WTC11 (cell line): ENCODE data around the gene RIPOR2. TPM values are rescaled to one million over a fixed set of nuclear protein-coding genes. Genes with fewer than 3 reads are reported as not detected.

Experiments
- ATAC-seq: fragments of 200-7000 bp; cut with Tn5 transposase; 2 replicates; pipeline ENCODE4 v1.10.0; 2021; ENCODE audit warnings: mild to moderate bottlenecking, moderate library complexity
- CTCF ChIA-PET: fragments of 300-600 bp; sonication (Branson Sonifier 250); formaldehyde crosslinking; loops from one replicate; lab custom pipeline; 2021; ENCODE audit warnings: antibody characterized with exemption; lab: Charles Lee
- POLR2A ChIA-PET: fragments of 350-600 bp; sonication (Branson Sonifier 250); formaldehyde crosslinking; loops from one replicate; lab custom pipeline; 2021; ENCODE audit warnings: antibody characterized with exemption; lab: Charles Lee
- DNase-seq: peaks from one replicate; pipeline ENCODE4 v3.0.0; 2021; ENCODE audit warnings: low spot score
- H3K27ac Mint-ChIP-seq: 2 replicates; pipeline ENCODE4 v1.8.0; 2021; ENCODE audit warnings: mixed read lengths
- H3K27me3 Mint-ChIP-seq: 2 replicates; pipeline ENCODE4 v1.8.0; 2021; ENCODE audit warnings: low read depth, mild to moderate bottlenecking, moderate library complexity, mixed read lengths
- H3K36me3 Mint-ChIP-seq: 2 replicates; pipeline ENCODE4 v1.8.0; 2021; ENCODE audit warnings: mixed read lengths
- H3K4me1 Mint-ChIP-seq: 2 replicates; pipeline ENCODE4 v1.8.0; 2022; ENCODE audit warnings: mixed read lengths
- H3K4me3 Mint-ChIP-seq: 2 replicates; pipeline ENCODE4 v1.8.0; 2021; ENCODE audit warnings: mild to moderate bottlenecking, moderate library complexity, mixed read lengths
- H3K9me3 Mint-ChIP-seq: 2 replicates; pipeline ENCODE4 v1.8.0; 2021; ENCODE audit warnings: mixed read lengths
- ATF1 ChIP-seq: sonication (generic); formaldehyde crosslinking; IDR thresholded peaks from 2 replicates; pipeline ENCODE4 v1.8.1; 2023; ENCODE audit warnings: mild to moderate bottlenecking, moderate library complexity, missing genetic modification reagents
- ATF3 ChIP-seq: sonication (generic); formaldehyde crosslinking; conservative IDR thresholded peaks from 2 replicates; pipeline ENCODE4 v1.8.1; 2022; ENCODE audit warnings: mild to moderate bottlenecking, missing genetic modification reagents
- ATF6 ChIP-seq: sonication (generic); formaldehyde crosslinking; IDR thresholded peaks from 2 replicates; pipeline ENCODE4 v1.8.1; 2023; ENCODE audit warnings: mild to moderate bottlenecking, missing genetic modification reagents
- CTCF ChIP-seq: fragments of 200-600 bp; IDR thresholded peaks from 2 replicates; pipeline ENCODE4 v1.8.0; 2022; ENCODE audit warnings: antibody characterized with exemption
- ETV6 ChIP-seq: sonication (generic); formaldehyde crosslinking; IDR thresholded peaks from 2 replicates; pipeline ENCODE4 v1.8.1; 2022; ENCODE audit warnings: mild to moderate bottlenecking, missing genetic modification reagents
- FOXP1 ChIP-seq: sonication (generic); formaldehyde crosslinking; IDR thresholded peaks from 2 replicates; pipeline ENCODE4 v1.8.0; 2022; ENCODE audit warnings: missing genetic modification reagents, mild to moderate bottlenecking, moderate library complexity, borderline replicate concordance
- GTF2I ChIP-seq: fragments of 250-450 bp; sonication (Bioruptor Pico); conservative IDR thresholded peaks from 2 replicates; pipeline ENCODE4 v1.4.0; 2021; ENCODE audit warnings: mild to moderate bottlenecking
- IRF2 ChIP-seq: sonication (generic); formaldehyde crosslinking; IDR thresholded peaks from 2 replicates; pipeline ENCODE4 v1.8.0; 2022; ENCODE audit warnings: low read depth, missing genetic modification reagents, borderline replicate concordance
- NR1H2 ChIP-seq: sonication (generic); formaldehyde crosslinking; IDR thresholded peaks from 2 replicates; pipeline ENCODE4 v1.9.0; 2021; ENCODE audit warnings: mild to moderate bottlenecking, moderate library complexity, missing genetic modification reagents
- NR3C1 ChIP-seq: sonication (generic); formaldehyde crosslinking; conservative IDR thresholded peaks from 2 replicates; pipeline ENCODE4 v1.8.1; 2023; ENCODE audit warnings: low read depth, mild to moderate bottlenecking, missing genetic modification reagents
- PRDM15 ChIP-seq: sonication (generic); formaldehyde crosslinking; IDR thresholded peaks from 2 replicates; pipeline ENCODE4 v1.8.0; 2022; ENCODE audit warnings: missing genetic modification reagents
- TP53 ChIP-seq: sonication (generic); formaldehyde crosslinking; IDR thresholded peaks from 2 replicates; pipeline ENCODE4 v1.8.1; 2023; ENCODE audit warnings: mild to moderate bottlenecking, missing genetic modification reagents
- ZNF121 ChIP-seq: sonication (generic); formaldehyde crosslinking; IDR thresholded peaks from 2 replicates; pipeline ENCODE4 v1.8.0; 2023; ENCODE audit warnings: missing genetic modification reagents
- ZNF317 ChIP-seq: sonication (generic); formaldehyde crosslinking; IDR thresholded peaks from 2 replicates; pipeline ENCODE4 v1.8.1; 2023; ENCODE audit warnings: low read depth, mild to moderate bottlenecking, moderate library complexity, missing genetic modification reagents, borderline replicate concordance
- ZNF396 ChIP-seq: fragments of 250-450 bp; sonication (Bioruptor Pico); IDR thresholded peaks from 2 replicates; pipeline ENCODE4 v1.8.0; 2021; ENCODE audit warnings: mild to moderate bottlenecking, moderate library complexity, borderline replicate concordance
- ZNF416 ChIP-seq: fragments of 250-450 bp; sonication (Bioruptor Pico); IDR thresholded peaks from 2 replicates; pipeline ENCODE4 v1.9.0; 2021; ENCODE audit warnings: mild to moderate bottlenecking, inconsistent platforms
- total RNA-seq: library from RNA; stranded (reverse); gene quantifications from 3 replicates; pipeline ENCODE4 v1.2.3, GENCODE V29; 2021
- TF ChIP-seq, protein P1 (sequence below): fragments of 250-450 bp; sonication (Bioruptor Pico); IDR thresholded peaks from 2 replicates; pipeline ENCODE4 v2.1.2; 2022; ENCODE audit warnings: mild to moderate bottlenecking, moderate library complexity
- TF ChIP-seq, protein P2 (sequence below): fragments of 250-450 bp; sonication (Bioruptor Pico); IDR thresholded peaks from 2 replicates; pipeline ENCODE4 v1.9.0; 2021; ENCODE audit warnings: mild to moderate bottlenecking
- TF ChIP-seq, protein P3 (sequence below): sonication (generic); formaldehyde crosslinking; IDR thresholded peaks from 2 replicates; pipeline ENCODE4 v1.8.0; 2022; ENCODE audit warnings: mild to moderate bottlenecking, missing genetic modification reagents

Gene RIPOR2
- total RNA-seq, 1 experiment from 2014 or later, result 13.5 TPM

- TF ChIP-seq, protein P1, sequence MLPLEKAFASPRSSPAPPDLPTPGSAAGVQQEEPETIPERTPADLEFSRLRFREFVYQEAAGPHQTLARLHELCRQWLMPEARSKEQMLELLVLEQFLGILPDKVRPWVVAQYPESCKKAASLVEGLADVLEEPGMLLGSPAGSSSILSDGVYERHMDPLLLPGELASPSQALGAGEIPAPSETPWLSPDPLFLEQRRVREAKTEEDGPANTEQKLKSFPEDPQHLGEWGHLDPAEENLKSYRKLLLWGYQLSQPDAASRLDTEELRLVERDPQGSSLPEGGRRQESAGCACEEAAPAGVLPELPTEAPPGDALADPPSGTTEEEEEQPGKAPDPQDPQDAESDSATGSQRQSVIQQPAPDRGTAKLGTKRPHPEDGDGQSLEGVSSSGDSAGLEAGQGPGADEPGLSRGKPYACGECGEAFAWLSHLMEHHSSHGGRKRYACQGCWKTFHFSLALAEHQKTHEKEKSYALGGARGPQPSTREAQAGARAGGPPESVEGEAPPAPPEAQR, result no peak
Observed at GRCh38 chr6:24867104-24867703, 68.6 kb downstream of the RIPOR2 start (continued).

- H3K27me3 Mint-ChIP-seq, result no peaks in the 10 kb centered on the region
- CTCF ChIA-PET, result interaction anchor here (0.6 to 3.6 kb wide), 5 partner anchors 9 to 287 kb away, joined by 3 to 21 read pairs (median 7); no protein-coding TSS in a partner anchor
- H3K4me1 Mint-ChIP-seq, result 0 out of 2 replicates have a peak, but pooled peaks cover under 1% of the 10 kb centered on the region
- ATAC-seq (no peak), DNase-seq (no peak)
- POLR2A ChIA-PET, result no interaction called here
- H3K36me3 Mint-ChIP-seq, result peaks cover 12% of the 10 kb centered on the region
- no peak overlapping the region for H3K4me3 Mint-ChIP-seq
- H3K9me3 Mint-ChIP-seq, result no peaks in the 10 kb centered on the region
- H3K27ac Mint-ChIP-seq, result no peak overlapping the region
- TF ChIP-seq GTF2I (CRISPR knock-in tag), result no peak
- TF ChIP-seq ATF3 (CRISPR knock-in tag), result no peak
- TF ChIP-seq ZNF416 (CRISPR knock-in tag), result no peak
- no peak for TF ChIP-seq NR1H2
- TF ChIP-seq ZNF317 (CRISPR knock-in tag), result no peak
- no peak for TF ChIP-seq ETV6 (CRISPR knock-in tag)
- no peak for TF ChIP-seq ATF1 (CRISPR knock-in tag)
- TF ChIP-seq NR3C1 (CRISPR knock-in tag), result no peak
- no peak for TF ChIP-seq ATF6 (CRISPR knock-in tag)
- TF ChIP-seq, protein P2, sequence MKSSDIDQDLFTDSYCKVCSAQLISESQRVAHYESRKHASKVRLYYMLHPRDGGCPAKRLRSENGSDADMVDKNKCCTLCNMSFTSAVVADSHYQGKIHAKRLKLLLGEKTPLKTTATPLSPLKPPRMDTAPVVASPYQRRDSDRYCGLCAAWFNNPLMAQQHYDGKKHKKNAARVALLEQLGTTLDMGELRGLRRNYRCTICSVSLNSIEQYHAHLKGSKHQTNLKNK, result no peak
- no peak for TF ChIP-seq FOXP1 (CRISPR knock-in tag)
- TF ChIP-seq, protein P3, sequence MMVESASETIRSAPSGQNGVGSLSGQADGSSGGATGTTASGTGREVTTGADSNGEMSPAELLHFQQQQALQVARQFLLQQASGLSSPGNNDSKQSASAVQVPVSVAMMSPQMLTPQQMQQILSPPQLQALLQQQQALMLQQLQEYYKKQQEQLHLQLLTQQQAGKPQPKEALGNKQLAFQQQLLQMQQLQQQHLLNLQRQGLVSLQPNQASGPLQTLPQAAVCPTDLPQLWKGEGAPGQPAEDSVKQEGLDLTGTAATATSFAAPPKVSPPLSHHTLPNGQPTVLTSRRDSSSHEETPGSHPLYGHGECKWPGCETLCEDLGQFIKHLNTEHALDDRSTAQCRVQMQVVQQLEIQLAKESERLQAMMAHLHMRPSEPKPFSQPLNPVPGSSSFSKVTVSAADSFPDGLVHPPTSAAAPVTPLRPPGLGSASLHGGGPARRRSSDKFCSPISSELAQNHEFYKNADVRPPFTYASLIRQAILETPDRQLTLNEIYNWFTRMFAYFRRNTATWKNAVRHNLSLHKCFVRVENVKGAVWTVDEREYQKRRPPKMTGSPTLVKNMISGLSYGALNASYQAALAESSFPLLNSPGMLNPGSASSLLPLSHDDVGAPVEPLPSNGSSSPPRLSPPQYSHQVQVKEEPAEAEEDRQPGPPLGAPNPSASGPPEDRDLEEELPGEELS (CRISPR knock-in tag), result no peak
- TF ChIP-seq, all 79 proteins: peak for 0
Observed at GRCh38 chr6:24865161-24865560, 70.6 kb downstream of the RIPOR2 start.

DNA sequence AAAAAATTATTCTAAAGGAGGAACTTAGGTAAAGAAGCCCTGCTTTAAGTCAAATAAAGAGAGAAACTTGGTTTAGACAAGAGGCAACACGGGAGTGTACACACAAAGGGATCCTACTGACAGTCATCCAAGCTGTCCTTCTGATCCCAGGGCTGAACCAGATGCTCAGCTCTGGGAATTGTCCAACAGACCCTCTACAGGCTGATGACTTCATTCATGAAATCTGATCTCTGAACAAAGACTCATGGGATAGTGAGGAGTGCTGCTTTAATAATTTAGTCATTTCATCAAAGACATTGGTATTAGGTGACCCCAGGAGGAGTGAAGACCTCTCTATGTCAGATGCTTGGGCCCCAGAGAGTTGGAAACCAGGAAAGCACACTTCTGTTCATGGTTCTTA, 71.4 kb downstream of the RIPOR2 start:
- CTCF ChIA-PET, result interaction anchor here (1.8 to 3.6 kb wide), 3 partner anchors 8 to 154 kb away, joined by 7 to 21 read pairs (median 10); no protein-coding TSS in a partner anchor
- Mint-ChIP-seq H3K27me3 (no peaks in the 10 kb centered on the region), H3K27ac (no peak overlapping the region), H3K36me3 (peaks cover 16% of the 10 kb centered on the region), H3K4me3 (no peak overlapping the region), H3K4me1 (peaks cover 8% of the 10 kb centered on the region), H3K9me3 (no peaks in the 10 kb centered on the region)
- DNase-seq, result no peak
- POLR2A ChIA-PET, result no interaction called here
- ATAC-seq, result no peak
- TF ChIP-seq ZNF396 (CRISPR knock-in tag) (no peak), IRF2 (CRISPR knock-in tag) (no peak), ZNF121 (CRISPR knock-in tag) (no peak), CTCF (no peak), TP53 (CRISPR knock-in tag) (no peak), PRDM15 (CRISPR knock-in tag) (no peak)
